ES-I3 (cell line): ENCODE results near the gene SLC51A.

Experiments used
- H3K36me3 ChIP-seq: 2 replicates; pipeline ENCODE4 v1.6.1; 2013; ENCODE audit warnings: mild to moderate bottlenecking, low read length, control low read depth, moderate library complexity; ENCODE audit not compliant: insufficient read depth
- H3K4me1 ChIP-seq: 2 replicates; pipeline ENCODE4 v1.6.1; 2013; ENCODE audit warnings: mild to moderate bottlenecking, control low read depth, low read length; ENCODE audit not compliant: insufficient read depth
- H3K9ac ChIP-seq: 2 replicates; pipeline ENCODE4 v1.6.1; 2013; ENCODE audit warnings: low read depth, mild to moderate bottlenecking, low read length, moderate library complexity
- H3K9me3 ChIP-seq: 2 replicates; pipeline ENCODE4 v1.6.1; 2013; ENCODE audit warnings: mild to moderate bottlenecking, low read length, moderate library complexity; ENCODE audit not compliant: control insufficient read depth, insufficient read depth

Gene SLC51A

GRCh38 chr3:196263819-196264218 lies 47.5 kb downstream of the SLC51A start:
- Histone ChIP-seq H3K36me3 (peaks cover 5% of the 10 kb centered on the region), H3K4me1 (peaks cover 11% of the 10 kb centered on the region), H3K9ac (no peak overlapping the region), H3K9me3 (no peaks in the 10 kb centered on the region)

- Histone ChIP-seq H3K36me3 (peaks cover 5% of the 10 kb centered on the region), H3K9me3 (peaks cover 7% of the 10 kb centered on the region; the same call in 1 of the 2 replicates), H3K9ac (no peak overlapping the region)
These were observed 52.2 kb downstream of the SLC51A start for GRCh38 chr3:196268284-196269163.

DNA sequence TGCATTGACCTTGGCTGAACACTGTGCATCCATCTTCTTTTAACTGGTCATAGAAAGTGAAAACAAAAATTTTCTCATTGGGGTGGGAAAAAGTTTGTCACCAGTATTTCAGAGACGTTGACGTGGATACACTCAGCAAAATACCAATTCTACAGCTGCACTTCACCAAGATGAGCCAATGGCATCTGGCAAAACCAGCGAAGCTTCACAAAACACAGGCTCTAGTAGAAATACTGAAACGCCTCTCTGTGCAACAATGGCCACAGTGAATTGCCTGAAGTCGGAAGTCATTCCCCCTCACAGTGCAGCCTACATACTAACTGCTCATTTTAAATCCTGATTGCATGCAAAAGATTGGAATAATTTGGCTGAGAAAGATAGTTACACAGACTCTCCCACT lies 54.2 kb downstream of the SLC51A start:
- Histone ChIP-seq H3K9ac (no peak overlapping the region), H3K9me3 (peaks cover 7% of the 10 kb centered on the region), H3K4me1 (peaks cover 3% of the 10 kb centered on the region; the same call in 1 of the 2 replicates), H3K36me3 (peaks cover 5% of the 10 kb centered on the region)

More at GRCh38 chr3:196268284-196269163, 52.2 kb downstream of the SLC51A start:
- peaks cover 3% of the 10 kb centered on the region; the same call in 1 of the 2 replicates for H3K4me1 ChIP-seq

DNA sequence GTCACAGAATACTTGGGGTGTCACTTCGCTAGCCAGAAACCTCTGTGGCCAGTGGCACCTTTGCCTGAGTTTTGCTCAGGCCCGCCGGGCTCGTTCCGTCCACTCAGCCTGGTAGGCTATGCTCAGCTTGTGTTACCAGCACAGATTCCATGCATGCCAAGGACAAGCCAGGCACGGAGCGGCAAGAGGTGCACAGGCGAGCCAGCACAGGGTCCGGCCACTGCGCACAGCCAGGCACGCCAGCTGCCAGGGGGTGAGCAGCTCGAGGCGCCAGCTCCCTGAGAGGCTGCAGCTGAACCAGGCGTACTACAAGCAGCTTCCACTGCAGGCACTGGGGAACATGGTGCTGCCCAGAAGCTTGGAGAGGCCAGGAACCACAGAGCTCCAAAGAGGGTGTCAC lies 56.5 kb downstream of the SLC51A start:
- Histone ChIP-seq H3K9me3 (peaks cover 7% of the 10 kb centered on the region), H3K9ac (no peak overlapping the region), H3K36me3 (no peaks in the 10 kb centered on the region), H3K4me1 (peaks cover under 1% of the 10 kb centered on the region; the same call in 1 of the 2 replicates)

GRCh38 chr3:196273655-196274054 lies 57.3 kb downstream of the SLC51A start:
- Histone ChIP-seq H3K36me3 (no peaks in the 10 kb centered on the region), H3K9ac (no peak overlapping the region), H3K4me1 (no peaks in the 10 kb centered on the region; the same call in 1 of the 2 replicates), H3K9me3 (peaks cover 7% of the 10 kb centered on the region)

- Histone ChIP-seq H3K36me3 (no peaks in the 10 kb centered on the region), H3K9ac (no peak overlapping the region), H3K9me3 (peaks cover 7% of the 10 kb centered on the region), H3K4me1 (peaks cover 4% of the 10 kb centered on the region)
These were observed 58.3 kb downstream of the SLC51A start for GRCh38 chr3:196274585-196274984.

DNA sequence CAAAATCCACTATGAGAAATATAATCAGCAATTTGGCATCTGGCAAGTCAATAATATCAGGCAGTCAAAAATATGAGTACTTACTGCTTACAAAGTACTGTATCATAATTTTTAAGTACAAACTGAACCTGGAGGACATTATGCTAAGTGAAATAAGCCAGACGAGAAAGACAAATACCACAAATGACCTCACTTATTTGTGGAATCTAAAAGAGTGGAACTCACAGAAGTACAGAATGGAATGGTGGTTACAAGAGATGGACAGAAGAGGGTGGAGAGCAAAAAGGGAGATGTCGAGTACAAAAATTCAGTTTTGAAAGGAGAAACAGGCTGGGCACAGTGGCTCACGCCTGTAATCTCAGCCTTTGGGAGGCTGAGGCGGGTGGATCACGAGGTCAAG lies 58.8 kb downstream of the SLC51A start:
- peaks cover 7% of the 10 kb centered on the region for H3K9me3 ChIP-seq
- H3K4me1 ChIP-seq, result peaks cover 5% of the 10 kb centered on the region
- H3K36me3 ChIP-seq, result no peaks in the 10 kb centered on the region
- H3K9ac ChIP-seq, result no peak overlapping the region

DNA sequence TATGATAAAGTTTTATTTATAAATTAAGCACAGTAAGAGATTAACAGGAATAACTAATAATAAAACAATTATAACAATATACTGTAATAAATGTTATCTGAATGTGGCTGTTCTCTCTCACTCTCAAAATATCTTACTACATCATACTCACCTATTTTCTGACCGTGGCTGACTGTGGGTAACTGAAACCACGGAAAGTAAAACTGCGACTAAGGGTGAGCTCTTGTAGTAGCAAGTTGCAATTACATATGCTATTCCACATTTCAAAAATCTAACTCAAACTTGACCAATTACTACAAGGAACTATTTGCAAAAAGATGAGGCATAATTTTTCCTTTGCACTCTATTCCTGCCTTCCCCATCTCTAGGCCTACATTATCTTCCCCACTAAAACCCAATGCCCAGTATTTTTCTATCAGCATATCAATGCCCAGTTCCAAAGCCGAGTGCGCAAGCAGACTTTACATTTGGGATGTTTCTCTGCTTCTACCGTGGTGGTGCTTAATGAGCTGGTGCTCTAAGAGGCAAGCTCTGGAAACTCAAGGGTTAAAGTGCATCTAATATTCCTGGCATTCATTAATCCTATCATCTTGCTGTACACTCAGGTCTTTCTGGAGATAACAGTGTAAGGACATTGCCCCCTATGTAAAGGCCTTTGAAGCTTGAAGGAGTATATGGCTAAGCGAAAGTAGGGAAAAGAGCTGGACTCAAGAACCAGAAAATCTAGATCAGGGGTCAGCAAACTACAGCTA lies 64.5 kb downstream of the SLC51A start:
- H3K9ac ChIP-seq, result no peak overlapping the region
- H3K4me1 ChIP-seq, result peaks cover 12% of the 10 kb centered on the region
- no peaks in the 10 kb centered on the region for H3K9me3 ChIP-seq

DNA sequence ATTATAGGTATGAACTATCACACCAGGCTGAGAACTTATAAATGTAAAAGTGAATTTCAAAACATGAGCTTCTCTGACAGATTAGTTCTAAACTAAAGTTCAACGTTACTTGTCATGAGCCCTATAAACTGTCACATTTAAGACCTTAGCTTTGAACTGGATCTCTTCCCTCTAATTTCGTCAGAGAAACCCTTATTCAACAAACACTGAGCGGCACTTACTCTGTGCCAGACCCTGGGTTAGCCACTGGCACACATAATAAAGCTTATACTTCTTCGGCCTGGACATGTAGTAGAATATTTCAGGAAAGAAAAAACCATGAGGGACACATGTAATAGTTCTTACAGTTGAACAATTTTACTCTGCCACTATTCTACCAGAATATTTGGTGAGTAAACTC lies 65.6 kb downstream of the SLC51A start:
- Histone ChIP-seq H3K9me3 (no peaks in the 10 kb centered on the region), H3K4me1 (peaks cover 17% of the 10 kb centered on the region), H3K36me3 (no peaks in the 10 kb centered on the region), H3K9ac (no peak overlapping the region)

More for the DNA sequence above, 64.5 kb downstream of the SLC51A start:
- no peaks in the 10 kb centered on the region for H3K36me3 ChIP-seq
